Pons (tissue), 1 donor: Measurements from ENCODE around the gene UMODL1.

Experiments used
- DNase-seq: peaks from one replicate; pipeline ENCODE4 v3.0.0-alpha.2; 2016; ENCODE audit warnings: low spot score

Gene UMODL1

GRCh38 chr21:42079939-42080787, 9.0 kb downstream of the UMODL1 start:
- no peak for DNase-seq

GRCh38 chr21:42080788-42081083, 9.6 kb downstream of the UMODL1 start:
- no peak for DNase-seq

GRCh38 chr21:42081138-42081537, 10.0 kb downstream of the UMODL1 start:
- DNase-seq: no peak

- no peak for DNase-seq
Measured at GRCh38 chr21:42081931-42082381, 10.8 kb downstream of the UMODL1 start.

GRCh38 chr21:42082501-42083360, 11.6 kb downstream of the UMODL1 start:
- no peak for DNase-seq

- DNase-seq: no peak
Measured at GRCh38 chr21:42083361-42083690, 12.2 kb downstream of the UMODL1 start.

GRCh38 chr21:42084079-42084478, 13.0 kb downstream of the UMODL1 start:
- no peak for DNase-seq

GRCh38 chr21:42085246-42086077, 14.3 kb downstream of the UMODL1 start:
- no peak for DNase-seq

GRCh38 chr21:42086969-42087368, 15.9 kb downstream of the UMODL1 start:
- no peak for DNase-seq

- no peak for DNase-seq
Measured at GRCh38 chr21:42088148-42088547, 17.0 kb downstream of the UMODL1 start.

GRCh38 chr21:42088658-42089057, 17.5 kb downstream of the UMODL1 start:
- no peak for DNase-seq

- no peak for DNase-seq
Measured at GRCh38 chr21:42089093-42089631, 18.0 kb downstream of the UMODL1 start.

- no peak for DNase-seq
Measured at GRCh38 chr21:42089665-42090310, 18.7 kb downstream of the UMODL1 start.

GRCh38 chr21:42091899-42092508, 20.9 kb downstream of the UMODL1 start:
- no peak for DNase-seq

GRCh38 chr21:42092771-42093170, 21.7 kb downstream of the UMODL1 start:
- no peak for DNase-seq

GRCh38 chr21:42093186-42093585, 22.1 kb downstream of the UMODL1 start:
- DNase-seq: no peak

GRCh38 chr21:42093991-42094421, 22.9 kb downstream of the UMODL1 start:
- DNase-seq: no peak

- no peak for DNase-seq
Measured at GRCh38 chr21:42094811-42095210, 23.7 kb downstream of the UMODL1 start.

GRCh38 chr21:42095581-42095980, 24.5 kb downstream of the UMODL1 start:
- no peak for DNase-seq

GRCh38 chr21:42096566-42096965, 25.4 kb downstream of the UMODL1 start:
- DNase-seq: no peak

- no peak for DNase-seq
Measured at GRCh38 chr21:42097274-42097673, 26.2 kb downstream of the UMODL1 start.
